ENCODE measurements around the gene DEGS2.

DNA sequence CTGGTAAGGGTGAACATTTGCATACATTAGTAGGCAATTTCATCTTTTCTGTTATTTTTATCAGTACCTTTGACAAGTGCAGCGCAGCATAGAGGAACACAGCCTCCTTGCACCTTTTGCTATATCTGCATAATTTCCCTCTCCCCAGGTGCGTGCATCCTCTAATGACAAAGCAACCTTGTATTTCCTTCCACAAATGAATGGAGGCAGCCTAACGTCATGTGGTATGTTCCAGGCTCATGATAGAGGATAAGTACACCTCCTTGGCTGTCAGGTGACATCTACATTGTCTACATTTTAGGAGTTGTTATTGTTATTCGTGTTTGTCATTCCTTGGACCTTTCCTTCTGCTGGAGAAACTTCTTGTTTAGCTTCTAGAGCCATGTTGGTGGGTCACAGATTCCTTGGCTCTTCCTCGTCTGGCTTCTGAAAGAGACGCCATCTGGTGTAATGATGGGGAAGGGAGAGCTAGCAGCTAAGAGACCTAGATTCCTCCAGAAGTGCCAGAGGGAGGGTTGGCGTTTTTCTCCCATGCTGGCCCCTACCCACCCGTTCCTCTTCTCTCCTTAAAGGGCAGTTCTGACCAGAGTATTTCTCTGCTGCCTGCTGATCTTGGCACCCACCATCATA is 57.2 kb downstream of the DEGS2 start:
- TF ChIP-seq, protein P1, sequence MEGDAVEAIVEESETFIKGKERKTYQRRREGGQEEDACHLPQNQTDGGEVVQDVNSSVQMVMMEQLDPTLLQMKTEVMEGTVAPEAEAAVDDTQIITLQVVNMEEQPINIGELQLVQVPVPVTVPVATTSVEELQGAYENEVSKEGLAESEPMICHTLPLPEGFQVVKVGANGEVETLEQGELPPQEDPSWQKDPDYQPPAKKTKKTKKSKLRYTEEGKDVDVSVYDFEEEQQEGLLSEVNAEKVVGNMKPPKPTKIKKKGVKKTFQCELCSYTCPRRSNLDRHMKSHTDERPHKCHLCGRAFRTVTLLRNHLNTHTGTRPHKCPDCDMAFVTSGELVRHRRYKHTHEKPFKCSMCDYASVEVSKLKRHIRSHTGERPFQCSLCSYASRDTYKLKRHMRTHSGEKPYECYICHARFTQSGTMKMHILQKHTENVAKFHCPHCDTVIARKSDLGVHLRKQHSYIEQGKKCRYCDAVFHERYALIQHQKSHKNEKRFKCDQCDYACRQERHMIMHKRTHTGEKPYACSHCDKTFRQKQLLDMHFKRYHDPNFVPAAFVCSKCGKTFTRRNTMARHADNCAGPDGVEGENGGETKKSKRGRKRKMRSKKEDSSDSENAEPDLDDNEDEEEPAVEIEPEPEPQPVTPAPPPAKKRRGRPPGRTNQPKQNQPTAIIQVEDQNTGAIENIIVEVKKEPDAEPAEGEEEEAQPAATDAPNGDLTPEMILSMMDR (conservative IDR thresholded peaks at IDR 0.05), result no peak
- TF ChIP-seq ZFX (IDR thresholded peaks at IDR 0.05), result no peak
